Testis (tissue), 2 donors: ENCODE data around the gene ATP12A.

ENCODE experiments used
- POLR2A ChIP-seq: fragments of 450-650 bp; IDR thresholded peaks from one replicate; pipeline ENCODE4 v1.6.1; 2017; ENCODE audit warnings: antibody characterized with exemption, mild to moderate bottlenecking, moderate library complexity
- TF ChIP-seq, protein P1 (sequence below), 3 experiments: fragments of 450-650 bp in 2 of 3; fragments of 200-600 bp in 1 of 3; sonication (generic) in 1 of 3; IDR thresholded peaks; one replicate each; pipeline ENCODE4 v1.5.1; 2016 to 2019; ENCODE audit warnings: antibody characterized with exemption in 3 of 3, mild to moderate bottlenecking in 2 of 3, moderate library complexity in 1 of 3

DNA sequence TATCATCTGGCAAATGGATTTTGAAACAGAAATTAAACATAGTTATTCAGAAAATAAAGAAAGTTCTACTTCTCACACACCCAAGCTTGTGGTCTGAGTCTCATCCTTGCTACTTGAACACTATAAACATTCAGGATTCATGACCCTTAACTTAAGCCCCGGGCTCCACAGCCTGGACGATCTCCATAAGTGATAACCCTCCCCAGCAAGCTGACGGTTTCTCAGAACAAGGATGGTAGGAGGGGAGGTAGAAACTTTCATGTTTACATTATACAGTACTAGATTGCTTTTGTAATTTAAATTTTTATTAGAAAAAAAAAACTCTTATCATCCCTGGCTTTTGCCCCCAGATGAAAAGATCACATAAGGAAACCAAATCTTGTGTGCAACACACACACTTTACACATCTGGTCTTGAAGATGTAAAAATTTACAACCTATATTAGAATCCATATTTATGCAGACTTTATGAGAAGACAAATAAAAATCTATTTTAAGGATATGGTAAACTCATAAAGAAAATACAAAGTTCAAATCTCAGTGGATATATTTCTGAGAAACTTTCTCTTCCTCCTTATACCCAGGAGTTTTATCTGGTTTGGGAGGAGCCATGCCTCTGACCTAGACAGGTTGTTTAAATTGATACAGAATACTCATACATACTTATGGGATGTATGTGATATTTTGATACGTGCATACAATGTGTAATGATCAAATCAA is 20.0 kb upstream of the ATP12A start:
- TF ChIP-seq, protein P1, sequence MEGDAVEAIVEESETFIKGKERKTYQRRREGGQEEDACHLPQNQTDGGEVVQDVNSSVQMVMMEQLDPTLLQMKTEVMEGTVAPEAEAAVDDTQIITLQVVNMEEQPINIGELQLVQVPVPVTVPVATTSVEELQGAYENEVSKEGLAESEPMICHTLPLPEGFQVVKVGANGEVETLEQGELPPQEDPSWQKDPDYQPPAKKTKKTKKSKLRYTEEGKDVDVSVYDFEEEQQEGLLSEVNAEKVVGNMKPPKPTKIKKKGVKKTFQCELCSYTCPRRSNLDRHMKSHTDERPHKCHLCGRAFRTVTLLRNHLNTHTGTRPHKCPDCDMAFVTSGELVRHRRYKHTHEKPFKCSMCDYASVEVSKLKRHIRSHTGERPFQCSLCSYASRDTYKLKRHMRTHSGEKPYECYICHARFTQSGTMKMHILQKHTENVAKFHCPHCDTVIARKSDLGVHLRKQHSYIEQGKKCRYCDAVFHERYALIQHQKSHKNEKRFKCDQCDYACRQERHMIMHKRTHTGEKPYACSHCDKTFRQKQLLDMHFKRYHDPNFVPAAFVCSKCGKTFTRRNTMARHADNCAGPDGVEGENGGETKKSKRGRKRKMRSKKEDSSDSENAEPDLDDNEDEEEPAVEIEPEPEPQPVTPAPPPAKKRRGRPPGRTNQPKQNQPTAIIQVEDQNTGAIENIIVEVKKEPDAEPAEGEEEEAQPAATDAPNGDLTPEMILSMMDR (IDR thresholded peaks at IDR 0.05): no peak
- no peak for TF ChIP-seq POLR2A
